Stomach (tissue), 9 donors: ENCODE measurements around the gene BECN2. TPM values are rescaled to one million over a fixed set of nuclear protein-coding genes. Genes with fewer than 3 reads are reported as not detected.

Source experiments
- DNase-seq, 2 donors: peaks; one replicate each; pipeline versions ENCODE4 v3.0.0 to v3.0.0-alpha.2; 2013 to 2019
- H3K27ac ChIP-seq, 5 donors: fragments of 200-600 bp in 4 of 5; sonication (generic) in 4 of 5; one replicate each; pipeline ENCODE4 v1.5.1; 2013 to 2019; ENCODE audit warnings: mild to moderate bottlenecking in 1 of 5, moderate library complexity in 1 of 5
- H3K27me3 ChIP-seq, 3 donors: fragments of 200-600 bp; sonication (generic); one replicate each; pipeline ENCODE4 v1.5.1; 2017 to 2019; ENCODE audit warnings: mixed run types in 1 of 3
- H3K36me3 ChIP-seq, 4 donors: fragments of 200-600 bp; sonication (generic); 1 replicate in 3 of 4; 2 replicates in 1 of 4; pipeline ENCODE4 v1.5.1; 2016 to 2019
- H3K4me1 ChIP-seq, 4 donors: fragments of 200-600 bp; sonication (generic); one replicate each; pipeline ENCODE4 v1.5.1; 2016 to 2019
- H3K4me3 ChIP-seq, 4 donors: fragments of 200-600 bp; sonication (generic) in 3 of 4; one replicate each; pipeline ENCODE4 v1.5.1; 2016 to 2019; ENCODE audit warnings: mild to moderate bottlenecking in 1 of 4
- H3K9me3 ChIP-seq, 4 donors: fragments of 200-600 bp; sonication (generic); one replicate each; pipeline ENCODE4 v1.5.1; 2016 to 2019
- CTCF ChIP-seq, 7 experiments: fragments of 450-650 bp in 4 of 7; fragments of 200-600 bp in 3 of 7; sonication (generic) in 3 of 7; IDR thresholded peaks; one replicate each; pipeline ENCODE4 v1.5.1; 2016 to 2019; ENCODE audit warnings: antibody characterized with exemption in 7 of 7, control low read depth in 2 of 7, mild to moderate bottlenecking in 1 of 7
- EP300 ChIP-seq: sonication (generic); formaldehyde crosslinking; IDR thresholded peaks from one replicate; pipeline ENCODE4 v1.6.1; 2017; ENCODE audit warnings: antibody characterized with exemption
- POLR2A ChIP-seq, 4 donors: fragments of 450-650 bp; IDR thresholded peaks; one replicate each; pipeline ENCODE4 v1.6.1; 2016; ENCODE audit warnings: antibody characterized with exemption in 4 of 4, control low read depth in 2 of 4, mild to moderate bottlenecking in 1 of 4, moderate library complexity in 1 of 4
- POLR2AphosphoS5 ChIP-seq, 3 donors: sonication (generic); formaldehyde crosslinking; IDR thresholded peaks; one replicate each; pipeline ENCODE4 v1.6.1; 2016; ENCODE audit warnings: antibody characterized with exemption in 3 of 3
- WGBS, 5 donors: extraction: QIAGEN DNeasy Blood & Tissue Kit in 3 of 5; methylation state at CpG; one replicate each; pipeline versions ENCODE4 v1.1.5 to v1.1.7; 2013 to 2018; 5-methylcytosine and 5-hydroxymethylcytosine counted together
- intact Hi-C: fragments of 100-400 bp; cut with DNase I; formaldehyde crosslinking; loops from one replicate; pipeline ENCODE4 v1.15.1; 2023; ENCODE audit warnings: low total_unique reads
- polyA plus RNA-seq, 3 donors: library from polyadenylated mRNA; stranded (reverse); fragments of 200-250 nt; gene quantifications; one replicate each; pipeline ENCODE4 v1.2.3, GENCODE V29; 2013
- total RNA-seq, 5 donors: library from RNA; depleted of rRNA; stranded (reverse); fragments of >200 nt; gene quantifications; one replicate each; pipeline versions ENCODE4 v1.1.0 to v1.2.3, GENCODE V29; 2014 to 2016
- donor health status: healthy with polysubstance abuse.
- donor health status: Bipolar disorder and iron deficiency.
- donor health status: healthy.

Gene BECN2
- total and polyA plus RNA-seq, 8 donors = not detected

DNA sequence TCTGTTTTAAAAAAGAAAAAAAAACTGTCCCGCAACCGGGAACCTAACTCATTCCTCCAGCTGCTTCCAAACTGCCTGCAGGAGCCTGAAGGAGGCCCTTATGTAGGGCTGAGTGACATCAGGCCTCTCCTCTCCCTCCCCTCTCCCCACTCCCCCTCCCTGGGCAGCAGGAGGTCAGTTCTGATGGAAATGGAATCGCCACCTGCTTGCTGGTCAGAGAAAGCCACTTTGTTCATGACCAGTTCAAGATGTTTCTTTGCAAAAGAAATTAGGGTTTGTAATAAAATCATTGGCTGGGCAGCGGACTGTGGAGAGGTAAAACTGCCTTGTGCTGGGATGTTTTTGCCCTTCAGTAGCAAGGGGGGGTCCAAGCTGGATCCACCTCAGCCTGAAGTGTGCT lies 41.5 kb downstream of the BECN2 start, which contains the start of gene MAP1LC3C:
MAP1LC3C (minus strand) TSS at position 73 of the 400 bp plus-strand sequence. CDS start 90 bp downstream, outside the sequence.
- peaks cover 0 to 12% (median 9%) of the 10 kb centered on the region in 4 donors for H3K4me1 ChIP-seq
- 36 to 45% (median 40%) methylated on average over 4 of the region's 4 CpGs for WGBS, 5 donors
- H3K27ac ChIP-seq = peak within 1 kb of the TSS in 2 of 5 donors; percentile 35 to 62
- H3K27me3 ChIP-seq = no peaks in the 10 kb centered on the region
- no peaks in the 10 kb centered on the region for H3K36me3 ChIP-seq
- peak in 1 of 2 donors; percentile 27 for DNase-seq
- intact Hi-C loops = no loop called here
- H3K9me3 ChIP-seq = no peaks in the 10 kb centered on the region
- TF ChIP-seq CTCF (IDR thresholded peaks at IDR 0.05) (no peak), POLR2A (IDR thresholded peaks at IDR 0.05) (no peak), POLR2AphosphoS5 (IDR thresholded peaks at IDR 0.05) (no peak), EP300 (no peak)
- H3K4me3 ChIP-seq = peak within 1 kb of the TSS in 3 of 4 donors; percentile 19 to 29 (median 27)

DNA sequence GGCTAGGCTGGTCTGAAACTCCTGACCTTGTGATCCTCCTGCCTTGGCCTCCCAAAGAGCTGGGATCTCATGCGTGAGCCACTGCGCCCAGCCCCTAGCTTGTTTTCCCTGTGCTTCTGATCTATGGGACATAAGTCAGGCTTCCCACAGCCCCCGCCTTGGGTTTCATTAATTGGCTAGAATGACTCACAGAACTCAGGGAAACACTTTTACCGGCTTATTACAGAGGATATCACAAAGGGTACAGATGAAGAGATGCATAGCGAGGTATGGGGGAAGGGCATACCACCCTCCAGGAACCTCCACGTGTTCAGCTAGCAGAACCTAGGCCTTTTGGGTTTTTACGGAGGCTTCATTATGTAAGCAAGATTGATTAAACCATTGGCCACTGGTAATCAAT lies 42.9 kb downstream of the BECN2 start:
- WGBS, 5 donors = 82 to 91% (median 85%) methylated on average over 7 of the region's 7 CpGs
- Histone ChIP-seq H3K27ac (no peak overlapping the region), H3K9me3 (no peaks in the 10 kb centered on the region), H3K36me3 (no peaks in the 10 kb centered on the region), H3K4me3 (no peak overlapping the region), H3K4me1 (peaks cover 0 to 12% (median 9%) of the 10 kb centered on the region in 4 donors), H3K27me3 (no peaks in the 10 kb centered on the region)
- intact Hi-C loops = loop anchor here (10.0 kb wide), 1 partner anchor 396 kb away; no protein-coding TSS in a partner anchor
- no peak for DNase-seq
- TF ChIP-seq EP300 = no peak
- TF ChIP-seq CTCF (IDR thresholded peaks at IDR 0.05) = no peak
- no peak for TF ChIP-seq POLR2AphosphoS5 (IDR thresholded peaks at IDR 0.05)
- TF ChIP-seq POLR2A (IDR thresholded peaks at IDR 0.05) = no peak

DNA sequence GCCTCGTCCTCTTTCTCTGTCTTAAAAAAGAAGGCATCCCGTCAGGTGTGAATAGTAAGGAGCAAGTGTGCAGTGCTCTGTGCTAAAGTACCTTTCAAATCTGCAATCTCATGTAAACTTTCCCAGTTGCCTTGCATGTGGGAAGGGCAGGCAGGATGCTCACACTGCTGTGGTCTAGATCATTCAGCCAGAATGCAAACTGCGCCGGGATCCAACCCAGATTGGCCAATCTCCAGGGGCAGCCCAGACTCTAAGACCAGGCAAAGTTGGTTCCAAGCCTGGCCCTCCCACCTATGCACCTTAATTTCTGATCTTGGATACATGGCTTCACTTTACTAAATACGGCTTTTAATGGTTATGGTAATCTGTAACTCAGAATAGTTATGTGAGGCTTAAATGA lies 44.5 kb downstream of the BECN2 start:
- intact Hi-C loops = loop anchor here (10.0 kb wide), 1 partner anchor 397 kb away; no protein-coding TSS in a partner anchor
- H3K9me3 ChIP-seq = no peaks in the 10 kb centered on the region
- no peaks in the 10 kb centered on the region for H3K27me3 ChIP-seq
- H3K4me1 ChIP-seq = peaks cover 0 to 12% (median 9%) of the 10 kb centered on the region in 4 donors
- DNase-seq = no peak
- no peak for TF ChIP-seq EP300
- no peak for TF ChIP-seq POLR2AphosphoS5 (IDR thresholded peaks at IDR 0.05)
- no peak for TF ChIP-seq POLR2A (IDR thresholded peaks at IDR 0.05)
- no peak for TF ChIP-seq CTCF (IDR thresholded peaks at IDR 0.05)
- H3K4me3 ChIP-seq = no peak overlapping the region
- H3K27ac ChIP-seq = no peak overlapping the region
- 65 to 84% (median 75%) methylated on average over 5 of the region's 5 CpGs for WGBS, 5 donors
- no peaks in the 10 kb centered on the region for H3K36me3 ChIP-seq

- H3K4me1 ChIP-seq = peaks cover 0 to 12% (median 9%) of the 10 kb centered on the region in 4 donors
- DNase-seq = no peak
- no peak for TF ChIP-seq POLR2A (IDR thresholded peaks at IDR 0.05)
- TF ChIP-seq EP300 = no peak
- no peak for TF ChIP-seq CTCF (IDR thresholded peaks at IDR 0.05)
- no peak for TF ChIP-seq POLR2AphosphoS5 (IDR thresholded peaks at IDR 0.05)
- no peaks in the 10 kb centered on the region for H3K27me3 ChIP-seq
- intact Hi-C loops = loop anchor here (10.0 kb wide), 1 partner anchor 398 kb away; no protein-coding TSS in a partner anchor
- no peaks in the 10 kb centered on the region for H3K36me3 ChIP-seq
- no peaks in the 10 kb centered on the region for H3K9me3 ChIP-seq
- no peak overlapping the region for H3K27ac ChIP-seq
- 63 to 77% (median 65%) methylated on average over 4 of the region's 4 CpGs for WGBS, 5 donors
- no peak overlapping the region for H3K4me3 ChIP-seq
Observed at GRCh38 chr1:242002510-242002909, 44.9 kb downstream of the BECN2 start.
